Neural progenitor cell (in vitro differentiated cells): ENCODE data around the gene TPBG. TPM values are rescaled to one million over a fixed set of nuclear protein-coding genes. Genes with fewer than 3 reads are reported as not detected.
A peak's percentile ranks its signal among the peaks of the same experiment; 100 is the strongest.

Experiments
- DNase-seq: peaks from one replicate; pipeline ENCODE4 v3.0.0-alpha.2; 2016; ENCODE audit warnings: low spot score
- H2AFZ ChIP-seq: fragments of 200-600 bp; sonication (generic); replicated peaks from 2 replicates; pipeline ENCODE4 v1.6.1; 2016; ENCODE audit warnings: antibody characterized with exemption
- H3F3A ChIP-seq: fragments of 200-600 bp; sonication (generic); 2 replicates; pipeline ENCODE4 v1.6.1; 2016; ENCODE audit warnings: antibody characterized with exemption, low read depth
- H3K27ac ChIP-seq: fragments of 200-600 bp; sonication (generic); 2 replicates; pipeline ENCODE4 v1.5.1; 2016; ENCODE audit warnings: mild to moderate bottlenecking
- H3K27me3 ChIP-seq: fragments of 200-600 bp; sonication (generic); 2 replicates; pipeline ENCODE4 v1.6.1; 2016; ENCODE audit warnings: mild to moderate bottlenecking, moderate library complexity
- H3K36me3 ChIP-seq: fragments of 200-600 bp; sonication (generic); 2 replicates; pipeline ENCODE4 v1.5.1; 2016
- H3K4me1 ChIP-seq: fragments of 200-600 bp; sonication (generic); 2 replicates; pipeline ENCODE4 v1.6.1; 2016; ENCODE audit warnings: mixed run types
- H3K4me2 ChIP-seq: fragments of 200-600 bp; sonication (generic); 2 replicates; pipeline ENCODE4 v1.6.1; 2016
- H3K4me3 ChIP-seq: fragments of 200-600 bp; sonication (generic); 2 replicates; pipeline ENCODE4 v1.5.1; 2016
- H3K79me2 ChIP-seq: fragments of 200-600 bp; sonication (generic); 2 replicates; pipeline ENCODE4 v1.6.1; 2016; ENCODE audit warnings: low read depth
- H3K9ac ChIP-seq: fragments of 200-600 bp; sonication (generic); 2 replicates; pipeline ENCODE4 v1.6.1; 2016
- H3K9me3 ChIP-seq: fragments of 200-600 bp; sonication (generic); 2 replicates; pipeline ENCODE4 v1.5.1; 2016; ENCODE audit warnings: low read depth
- H4K20me1 ChIP-seq: fragments of 200-600 bp; sonication (generic); 2 replicates; pipeline ENCODE4 v1.6.1; 2016; ENCODE audit warnings: low read depth
- H3K27ac Mint-ChIP-seq: 3 replicates; pipeline ENCODE4 v1.8.0; 2021; ENCODE audit warnings: mixed read lengths
- H3K27me3 Mint-ChIP-seq: 2 replicates; pipeline ENCODE4 v1.8.0; 2022; ENCODE audit warnings: low read depth, mild to moderate bottlenecking, inconsistent platforms, moderate library complexity, mixed read lengths; ENCODE audit not compliant: insufficient read depth
- H3K36me3 Mint-ChIP-seq: 3 replicates; pipeline ENCODE4 v1.8.0; 2021; ENCODE audit warnings: mixed read lengths
- H3K4me1 Mint-ChIP-seq: 3 replicates; pipeline ENCODE4 v1.8.0; 2021; ENCODE audit warnings: mixed read lengths
- H3K4me3 Mint-ChIP-seq: 3 replicates; pipeline ENCODE4 v1.8.0; 2021; ENCODE audit warnings: mild to moderate bottlenecking, moderate library complexity, mixed read lengths
- H3K9me3 Mint-ChIP-seq: 3 replicates; pipeline ENCODE4 v1.8.0; 2020; ENCODE audit warnings: mixed read lengths
- CTCF ChIP-seq: fragments of 200-600 bp; sonication (generic); IDR thresholded peaks from 2 replicates; pipeline ENCODE4 v1.5.1; 2017; ENCODE audit warnings: antibody characterized with exemption, mild to moderate bottlenecking
- EZH2 ChIP-seq: fragments of 200-600 bp; sonication (generic); IDR thresholded peaks from 2 replicates; pipeline ENCODE4 v1.6.1; 2017; ENCODE audit warnings: antibody characterized with exemption, mild to moderate bottlenecking, moderate library complexity
- EZH2phosphoT487 ChIP-seq: fragments of 200-600 bp; sonication (generic); IDR thresholded peaks from 2 replicates; pipeline ENCODE4 v1.6.1; 2017; ENCODE audit warnings: antibody characterized with exemption
- total RNA-seq: library from RNA; depleted of rRNA; stranded (reverse); fragments of >200 nt; gene quantifications from 2 replicates; pipeline ENCODE4 v1.2.3, GENCODE V29; 2015; ENCODE audit warnings: low replicate concordance

Gene TPBG
- total RNA-seq, 1 donor from 2014 or later = 362 TPM

GRCh38 chr6:82362878-82363427, 664 bp upstream of the TPBG start:
- DNase-seq = peak; percentile 76
- no peaks in the 10 kb centered on the region for H3K27me3 ChIP-seq
- peak overlapping the region; percentile 81 for H3K4me3 ChIP-seq
- Mint-ChIP-seq H3K27me3 (peaks cover 11% of the 10 kb centered on the region), H3K4me3 (peak overlapping the region; percentile 95), H3K36me3 (peaks cover 34% of the 10 kb centered on the region), H3K9me3 (peaks cover 2% of the 10 kb centered on the region), H3K27ac (peak overlapping the region; percentile 99), H3K4me1 (peaks cover 41% of the 10 kb centered on the region)
- H2AFZ ChIP-seq = no peak overlapping the region
- TF ChIP-seq EZH2phosphoT487 = peak; percentile 5
- no peak for TF ChIP-seq CTCF
- TF ChIP-seq EZH2 = no peak
- H3K4me1 ChIP-seq = peaks cover 41% of the 10 kb centered on the region
- peaks cover 28% of the 10 kb centered on the region for H4K20me1 ChIP-seq
- peaks cover 34% of the 10 kb centered on the region for H3F3A ChIP-seq
- peaks cover 18% of the 10 kb centered on the region for H3K36me3 ChIP-seq
- H3K4me2 ChIP-seq = peak overlapping the region; percentile 97
- peak overlapping the region; percentile 72 for H3K9ac ChIP-seq
- peak overlapping the region; percentile 93 for H3K27ac ChIP-seq
- peaks cover 75% of the 10 kb centered on the region for H3K79me2 ChIP-seq
- H3K9me3 ChIP-seq = no peaks in the 10 kb centered on the region

GRCh38 chr6:82364087-82365015, 734 bp downstream of the TPBG start:
- Mint-ChIP-seq H3K36me3 (peaks cover 34% of the 10 kb centered on the region), H3K27me3 (peaks cover 11% of the 10 kb centered on the region), H3K4me1 (peaks cover 48% of the 10 kb centered on the region), H3K4me3 (peak overlapping the region; percentile 98), H3K27ac (peak overlapping the region; percentile 99), H3K9me3 (no peaks in the 10 kb centered on the region)
- Histone ChIP-seq H3K4me2 (peak overlapping the region; percentile 97), H3F3A (peaks cover 46% of the 10 kb centered on the region), H3K9me3 (no peaks in the 10 kb centered on the region), H3K9ac (peak overlapping the region; percentile 72), H3K79me2 (peaks cover 89% of the 10 kb centered on the region), H2AFZ (no peak overlapping the region), H3K4me3 (peak overlapping the region; percentile 81), H3K4me1 (peaks cover 55% of the 10 kb centered on the region), H4K20me1 (peaks cover 42% of the 10 kb centered on the region), H3K27ac (peak overlapping the region; percentile 93), H3K36me3 (peaks cover 30% of the 10 kb centered on the region), H3K27me3 (no peaks in the 10 kb centered on the region)
- TF ChIP-seq EZH2phosphoT487 (no peak), EZH2 (no peak), CTCF (no peak)
- peak; percentile 84 for DNase-seq

DNA sequence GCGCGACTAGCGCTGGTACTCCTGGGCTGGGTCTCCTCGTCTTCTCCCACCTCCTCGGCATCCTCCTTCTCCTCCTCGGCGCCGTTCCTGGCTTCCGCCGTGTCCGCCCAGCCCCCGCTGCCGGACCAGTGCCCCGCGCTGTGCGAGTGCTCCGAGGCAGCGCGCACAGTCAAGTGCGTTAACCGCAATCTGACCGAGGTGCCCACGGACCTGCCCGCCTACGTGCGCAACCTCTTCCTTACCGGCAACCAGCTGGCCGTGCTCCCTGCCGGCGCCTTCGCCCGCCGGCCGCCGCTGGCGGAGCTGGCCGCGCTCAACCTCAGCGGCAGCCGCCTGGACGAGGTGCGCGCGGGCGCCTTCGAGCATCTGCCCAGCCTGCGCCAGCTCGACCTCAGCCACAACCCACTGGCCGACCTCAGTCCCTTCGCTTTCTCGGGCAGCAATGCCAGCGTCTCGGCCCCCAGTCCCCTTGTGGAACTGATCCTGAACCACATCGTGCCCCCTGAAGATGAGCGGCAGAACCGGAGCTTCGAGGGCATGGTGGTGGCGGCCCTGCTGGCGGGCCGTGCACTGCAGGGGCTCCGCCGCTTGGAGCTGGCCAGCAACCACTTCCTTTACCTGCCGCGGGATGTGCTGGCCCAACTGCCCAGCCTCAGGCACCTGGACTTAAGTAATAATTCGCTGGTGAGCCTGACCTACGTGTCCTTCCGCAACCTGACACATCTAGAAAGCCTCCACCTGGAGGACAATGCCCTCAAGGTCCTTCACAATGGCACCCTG, 1.6 kb downstream of the TPBG start:
- H3K27me3 ChIP-seq = no peaks in the 10 kb centered on the region
- H4K20me1 ChIP-seq = peaks cover 51% of the 10 kb centered on the region
- peaks cover 56% of the 10 kb centered on the region for H3K4me1 ChIP-seq
- no peak for TF ChIP-seq EZH2
- TF ChIP-seq CTCF = peak; percentile 20
- no peak for TF ChIP-seq EZH2phosphoT487
- H3K27ac ChIP-seq = peak overlapping the region; percentile 93
- Mint-ChIP-seq H3K9me3 (no peaks in the 10 kb centered on the region), H3K36me3 (peaks cover 36% of the 10 kb centered on the region), H3K27ac (peak overlapping the region; percentile 99), H3K27me3 (peaks cover 11% of the 10 kb centered on the region), H3K4me1 (peaks cover 48% of the 10 kb centered on the region), H3K4me3 (peak overlapping the region; percentile 98)
- peak overlapping the region; percentile 81 for H3K4me3 ChIP-seq
- H2AFZ ChIP-seq = no peak overlapping the region
- H3K79me2 ChIP-seq = peaks cover 97% of the 10 kb centered on the region
- H3K9me3 ChIP-seq = no peaks in the 10 kb centered on the region
- peaks cover 30% of the 10 kb centered on the region for H3K36me3 ChIP-seq
- H3F3A ChIP-seq = peaks cover 54% of the 10 kb centered on the region
- peak overlapping the region; percentile 97 for H3K4me2 ChIP-seq
- peak; percentile 62 for DNase-seq
- H3K9ac ChIP-seq = peak overlapping the region; percentile 72
